Ascending aorta (tissue), 2 donors: ENCODE measurements around the gene UPK1A. TPM values are rescaled to one million over a fixed set of nuclear protein-coding genes. Genes with fewer than 3 reads are reported as not detected.

ENCODE experiments used
- DNase-seq, 2 donors: peaks; one replicate each; pipeline ENCODE4 v3.0.0-alpha.2; 2019; ENCODE audit warnings: low spot score in 2 of 2
- H3K27ac ChIP-seq, 2 donors: fragments of 200-600 bp; sonication (generic); one replicate each; pipeline ENCODE4 v1.5.1; 2016 to 2017; ENCODE audit warnings: mild to moderate bottlenecking in 1 of 2
- H3K27me3 ChIP-seq: fragments of 200-600 bp; sonication (generic); one replicate; pipeline ENCODE4 v1.5.1; 2017
- H3K36me3 ChIP-seq, 2 donors: fragments of 200-600 bp; sonication (generic); one replicate each; pipeline ENCODE4 v1.5.1; 2016
- H3K4me1 ChIP-seq, 2 donors: fragments of 200-600 bp; sonication (generic); one replicate each; pipeline ENCODE4 v1.5.1; 2016 to 2017; ENCODE audit warnings: mild to moderate bottlenecking in 1 of 2
- H3K4me3 ChIP-seq, 2 donors: fragments of 200-600 bp; sonication (generic); one replicate each; pipeline ENCODE4 v1.5.1; 2016 to 2017; ENCODE audit warnings: mild to moderate bottlenecking in 1 of 2
- H3K9me3 ChIP-seq, 2 donors: fragments of 200-600 bp; sonication (generic); one replicate each; pipeline ENCODE4 v1.5.1; 2016
- CTCF ChIP-seq, 3 experiments: fragments of 200-600 bp in 2 of 3; fragments of 450-650 bp in 1 of 3; sonication (generic) in 2 of 3; IDR thresholded peaks; one replicate each; pipeline ENCODE4 v1.5.1; 2016 to 2019; ENCODE audit warnings: antibody characterized with exemption in 3 of 3, mild to moderate bottlenecking in 1 of 3, moderate library complexity in 1 of 3
- intact Hi-C: fragments of 100-400 bp; cut with DNase I; formaldehyde crosslinking; loops from one replicate; pipeline ENCODE4 v1.15.1; 2023
- total RNA-seq: library from RNA; depleted of rRNA; stranded (reverse); fragments of >200 nt; gene quantifications from one replicate; pipeline ENCODE4 v1.1.0, GENCODE V29; 2016

Gene UPK1A
- total RNA-seq, 1 donor from 2014 or later: not detected

DNA sequence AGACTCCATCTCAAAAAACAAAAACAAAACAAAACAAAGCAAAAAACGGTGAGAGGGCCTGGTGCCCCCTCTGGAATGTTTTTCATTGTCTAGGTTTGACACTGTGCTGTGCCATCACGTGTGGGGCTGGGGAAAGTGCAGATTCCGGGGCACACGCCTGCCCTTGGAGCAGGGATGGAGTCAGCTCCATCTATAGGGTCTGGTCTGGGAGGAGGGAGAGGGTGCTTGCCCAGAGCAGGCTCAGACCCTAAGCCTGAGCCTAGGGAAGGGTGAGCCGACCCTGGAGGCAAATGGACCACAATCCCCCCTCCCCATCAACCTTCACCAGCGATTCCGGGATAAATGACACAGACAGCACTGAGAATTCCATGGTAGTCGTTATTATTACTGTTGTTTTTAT lies 27.1 kb downstream of the UPK1A start:
- no peak overlapping the region for H3K27ac ChIP-seq
- no peak for DNase-seq
- H3K27me3 ChIP-seq: no peaks in the 10 kb centered on the region
- H3K9me3 ChIP-seq: no peaks in the 10 kb centered on the region
- H3K4me1 ChIP-seq: no peaks in the 10 kb centered on the region
- no peak for TF ChIP-seq CTCF (IDR thresholded peaks at IDR 0.05)
- intact Hi-C loops: loop anchor here (1.0 to 2.0 kb wide), 2 partner anchors 23 to 243 kb away; partner anchors contain the start of gene LRFN3
- H3K36me3 ChIP-seq: no peaks in the 10 kb centered on the region
- no peak overlapping the region for H3K4me3 ChIP-seq

GRCh38 chr19:35693835-35694599 lies 27.7 kb downstream of the UPK1A start:
- Histone ChIP-seq H3K9me3 (no peaks in the 10 kb centered on the region), H3K4me3 (no peak overlapping the region), H3K27ac (no peak overlapping the region), H3K27me3 (no peaks in the 10 kb centered on the region), H3K36me3 (no peaks in the 10 kb centered on the region), H3K4me1 (no peaks in the 10 kb centered on the region)
- intact Hi-C loops: loop anchor here (1.0 to 2.0 kb wide), 2 partner anchors 22 to 243 kb away; partner anchors contain the start of gene LRFN3
- TF ChIP-seq CTCF (IDR thresholded peaks at IDR 0.05): peak; percentile 95 to 97 (median 96)
- DNase-seq: peak; percentile 24 to 92

- H3K27ac ChIP-seq: no peak overlapping the region
- H3K4me1 ChIP-seq: no peaks in the 10 kb centered on the region
- no peaks in the 10 kb centered on the region for H3K9me3 ChIP-seq
- no peak for DNase-seq
- intact Hi-C loops: no loop called here
- no peak overlapping the region for H3K4me3 ChIP-seq
- no peaks in the 10 kb centered on the region for H3K27me3 ChIP-seq
- H3K36me3 ChIP-seq: no peaks in the 10 kb centered on the region
- TF ChIP-seq CTCF (IDR thresholded peaks at IDR 0.05): no peak
Measured at GRCh38 chr19:35695895-35696422, 29.6 kb downstream of the UPK1A start.

DNA sequence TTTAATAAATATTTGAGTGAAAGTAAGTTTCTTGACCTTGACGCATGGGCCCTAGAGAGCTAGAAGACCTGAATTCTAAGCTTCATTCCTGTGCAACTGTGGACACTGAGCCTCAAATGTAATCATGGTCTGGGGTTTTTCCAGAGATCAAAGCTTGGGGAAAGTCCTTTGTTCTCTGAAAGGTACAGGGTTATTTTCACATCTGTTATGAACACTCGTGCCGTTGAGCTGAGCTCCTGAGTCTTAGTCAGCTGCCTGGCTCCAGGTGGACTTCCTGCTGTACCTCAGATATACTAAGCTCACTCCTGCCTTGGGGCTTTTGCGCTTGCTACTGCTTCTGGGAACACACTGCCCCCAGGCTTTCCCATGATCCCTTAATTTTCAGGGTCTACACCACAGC lies 30.5 kb downstream of the UPK1A start:
- H3K4me1 ChIP-seq: peaks cover 0 to under 1% of the 10 kb centered on the region in 2 donors

More for the DNA sequence above, 30.5 kb downstream of the UPK1A start:
- Histone ChIP-seq H3K27me3 (no peaks in the 10 kb centered on the region), H3K36me3 (no peaks in the 10 kb centered on the region), H3K9me3 (no peaks in the 10 kb centered on the region), H3K27ac (no peak overlapping the region), H3K4me3 (no peak overlapping the region)
- intact Hi-C loops: no loop called here
- no peak for TF ChIP-seq CTCF (IDR thresholded peaks at IDR 0.05)
- no peak for DNase-seq
